ENCODE data around the gene ANKRD49. TPM values are rescaled to one million over a fixed set of nuclear protein-coding genes. Genes with fewer than 3 reads are reported as not detected.

Gene ANKRD49
- total and polyA plus RNA-seq, 2 donors = 18.1 to 34.5 TPM

DNA sequence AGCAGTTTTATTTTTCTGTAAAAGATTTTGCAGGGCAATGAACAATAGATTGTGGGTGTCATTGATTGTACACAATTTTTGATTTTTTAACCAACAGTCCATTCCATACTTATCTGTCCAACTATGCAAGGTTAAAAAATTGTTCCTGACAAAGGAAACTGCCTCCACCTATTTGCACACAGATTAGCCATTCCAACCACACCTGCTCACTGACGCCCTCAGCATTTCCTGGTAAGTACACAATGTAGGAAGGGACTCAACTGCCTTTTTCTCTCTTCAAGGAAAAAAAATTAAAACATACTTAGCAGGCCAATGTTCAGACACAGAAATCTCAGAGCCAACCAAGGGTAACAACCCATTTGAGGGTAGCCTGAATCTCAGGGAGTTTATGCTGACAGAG is 45.6 kb downstream of the ANKRD49 start:
- no peak overlapping the region for H3K27ac ChIP-seq (ENCODE audit: low read depth)
- no peaks in the 10 kb centered on the region for H3K4me1 ChIP-seq (ENCODE audit: insufficient read depth)
- DNase-seq (ENCODE audit: extremely low spot score) = no peak
- H3K36me3 ChIP-seq (ENCODE audit: insufficient read depth) = no peaks in the 10 kb centered on the region
- no peak overlapping the region for H3K4me3 ChIP-seq (ENCODE audit: low read depth, low read length)
- WGBS = 88% methylated on average over 1 of the region's 1 CpG

- peak; percentile 67 for DNase-seq (ENCODE audit: extremely low spot score)
- peak within 1 kb of the TSS; percentile 98 for H3K27ac ChIP-seq (ENCODE audit: low read depth)
- H3K4me3 ChIP-seq (ENCODE audit: low read depth, low read length) = peak within 1 kb of the TSS; percentile 66
- no peaks in the 10 kb centered on the region for H3K36me3 ChIP-seq (ENCODE audit: insufficient read depth)
- under 1% methylated on average over 109 of the region's 109 CpGs for WGBS
- H3K4me1 ChIP-seq (ENCODE audit: insufficient read depth) = no peaks in the 10 kb centered on the region
These were observed 50.2 kb downstream of the ANKRD49 start, which contains the start of gene FUT4 for GRCh38 chr11:94543695-94544645. TSS of gene FUT4 (plus strand) at chr11:94543921. CDS start at chr11:94544134, 213 bp downstream.

GRCh38 chr11:94544646-94545263 is 51.0 kb downstream of the ANKRD49 start:
- H3K4me1 ChIP-seq (ENCODE audit: insufficient read depth) = no peaks in the 10 kb centered on the region
- DNase-seq (ENCODE audit: extremely low spot score) = no peak
- H3K4me3 ChIP-seq (ENCODE audit: low read depth, low read length) = peak overlapping the region; percentile 66
- WGBS = 11% methylated on average over 59 of the region's 59 CpGs
- peak overlapping the region; percentile 98 for H3K27ac ChIP-seq (ENCODE audit: low read depth)
- no peaks in the 10 kb centered on the region for H3K36me3 ChIP-seq (ENCODE audit: insufficient read depth)

- H3K27ac ChIP-seq (ENCODE audit: low read depth) = no peak overlapping the region
- H3K4me3 ChIP-seq (ENCODE audit: low read depth, low read length) = peak overlapping the region; percentile 66
- 67% methylated on average over 54 of the region's 54 CpGs for WGBS
- no peak for DNase-seq (ENCODE audit: extremely low spot score)
- no peaks in the 10 kb centered on the region for H3K36me3 ChIP-seq (ENCODE audit: insufficient read depth)
- H3K4me1 ChIP-seq (ENCODE audit: insufficient read depth) = no peaks in the 10 kb centered on the region
These were observed 51.7 kb downstream of the ANKRD49 start for GRCh38 chr11:94545264-94546161.

DNA sequence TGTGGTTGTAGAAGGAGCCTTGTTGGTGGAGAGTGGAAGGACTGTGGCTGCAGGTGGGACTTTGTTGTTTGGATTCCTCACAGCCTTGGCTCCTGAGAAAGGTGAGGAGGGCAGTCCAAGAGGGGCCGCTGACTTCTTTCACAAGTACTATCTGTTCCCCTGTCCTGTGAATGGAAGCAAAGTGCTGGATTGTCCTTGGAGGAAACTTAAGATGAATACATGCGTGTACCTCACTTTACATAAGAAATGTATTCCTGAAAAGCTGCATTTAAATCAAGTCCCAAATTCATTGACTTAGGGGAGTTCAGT is 52.3 kb downstream of the ANKRD49 start:
- no peak overlapping the region for H3K27ac ChIP-seq (ENCODE audit: low read depth)
- no peak overlapping the region for H3K4me3 ChIP-seq (ENCODE audit: low read depth, low read length)
- no peaks in the 10 kb centered on the region for H3K4me1 ChIP-seq (ENCODE audit: insufficient read depth)
- DNase-seq (ENCODE audit: extremely low spot score) = no peak
- 81% methylated on average over 2 of the region's 2 CpGs for WGBS
- no peaks in the 10 kb centered on the region for H3K36me3 ChIP-seq (ENCODE audit: insufficient read depth)

GRCh38 chr11:94546886-94547285 is 53.1 kb downstream of the ANKRD49 start:
- 97% methylated on average over 1 of the region's 1 CpG for WGBS
- no peaks in the 10 kb centered on the region for H3K4me1 ChIP-seq (ENCODE audit: insufficient read depth)
- no peak overlapping the region for H3K4me3 ChIP-seq (ENCODE audit: low read depth, low read length)
- no peaks in the 10 kb centered on the region for H3K36me3 ChIP-seq (ENCODE audit: insufficient read depth)
- no peak overlapping the region for H3K27ac ChIP-seq (ENCODE audit: low read depth)
- no peak for DNase-seq (ENCODE audit: extremely low spot score)

DNA sequence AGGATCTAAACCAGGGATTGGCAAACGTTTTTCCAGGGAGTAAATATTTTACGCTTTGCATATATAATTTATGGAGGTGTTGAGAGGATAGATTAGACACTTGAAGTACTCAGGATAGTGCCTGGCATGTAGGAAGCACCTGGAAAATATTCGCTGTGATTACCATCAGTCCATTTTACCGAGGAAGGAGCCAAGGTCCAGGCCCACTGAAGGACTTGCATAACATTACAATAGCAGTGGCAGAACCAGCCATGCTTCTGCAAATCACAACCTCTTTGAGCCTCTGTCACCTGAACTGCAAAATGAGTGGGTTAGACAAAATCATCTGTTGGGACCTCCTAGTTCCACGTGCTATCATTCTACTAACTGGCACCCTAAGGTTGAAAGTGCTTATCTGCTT is 55.4 kb downstream of the ANKRD49 start:
- H3K4me3 ChIP-seq (ENCODE audit: low read depth, low read length) = no peak overlapping the region
- no peak overlapping the region for H3K27ac ChIP-seq (ENCODE audit: low read depth)
- H3K4me1 ChIP-seq (ENCODE audit: insufficient read depth) = no peaks in the 10 kb centered on the region
- DNase-seq (ENCODE audit: extremely low spot score) = no peak
- WGBS = 60% methylated on average over 5 of the region's 5 CpGs
- no peaks in the 10 kb centered on the region for H3K36me3 ChIP-seq (ENCODE audit: insufficient read depth)

Small RNA genes within 50 kb of the gene (small RNA-seq; reads per million reads assigned to genes)
- gene MIR548L = 0.62 reads per million, percentile 57 among the genes with 10 or more reads in this experiment

Other genes with a start within 250 kb of the ANKRD49 start
- gene IZUMO1R, start 189.4 kb upstream of the ANKRD49 start, total RNA-seq = not detected
- not detected for gene IZUMO1R, start 189.4 kb upstream of the ANKRD49 start, polyA plus RNA-seq
- 0.16 TPM for gene GPR83, start 92.6 kb upstream of the ANKRD49 start, total RNA-seq
- gene GPR83, start 92.6 kb upstream of the ANKRD49 start, polyA plus RNA-seq = 0.08 TPM
- gene MRE11, start 140 bp upstream of the ANKRD49 start, total RNA-seq = 46.0 TPM
- 9.8 TPM for gene MRE11, start 140 bp upstream of the ANKRD49 start, polyA plus RNA-seq
- not detected for gene C11orf97, start 18.5 kb downstream of the ANKRD49 start, total RNA-seq
- gene C11orf97, start 18.5 kb downstream of the ANKRD49 start, polyA plus RNA-seq = not detected
- 7.7 TPM for gene FUT4, start 49.9 kb downstream of the ANKRD49 start, total RNA-seq
- gene FUT4, start 49.9 kb downstream of the ANKRD49 start, polyA plus RNA-seq = 4.5 TPM
- gene PIWIL4, start 73.4 kb downstream of the ANKRD49 start, total RNA-seq = 6.9 TPM
- 3.3 TPM for gene PIWIL4, start 73.4 kb downstream of the ANKRD49 start, polyA plus RNA-seq